ENCODE measurements around the gene METTL6.
"Not testable (repeated sequence)": the region's sequence is repeated elsewhere in the genome, so short reads cannot be mapped to it uniquely, and the experiment has no call there.

Gene METTL6

GRCh38 chr3:15433531-15433930 lies 6.2 kb upstream of the METTL6 start:
- Mint-ChIP-seq H3K4me1 (ENCODE audit: low read depth) (peaks cover 33% of the 10 kb centered on the region), H3K36me3 (ENCODE audit: low read depth) (peaks cover 87% of the 10 kb centered on the region), H3K4me3 (no peak overlapping the region), H3K27ac (no peak overlapping the region), H3K27me3 (no peaks in the 10 kb centered on the region), H3K9me3 (no peaks in the 10 kb centered on the region)
- no peak for DNase-seq

- no peaks in the 10 kb centered on the region for H3K27me3 Mint-ChIP-seq
- peaks cover 42% of the 10 kb centered on the region for H3K4me1 Mint-ChIP-seq (ENCODE audit: low read depth)
- H3K27ac Mint-ChIP-seq = peak overlapping the region; percentile 51
- H3K9me3 Mint-ChIP-seq = peaks cover 4% of the 10 kb centered on the region
- no peak for DNase-seq
- no peak overlapping the region for H3K4me3 Mint-ChIP-seq
- peaks cover 87% of the 10 kb centered on the region for H3K36me3 Mint-ChIP-seq (ENCODE audit: low read depth)
These were observed 4.0 kb upstream of the METTL6 start for GRCh38 chr3:15431256-15431837.

GRCh38 chr3:15430624-15431023 lies 3.3 kb upstream of the METTL6 start:
- Mint-ChIP-seq H3K27me3 (no peaks in the 10 kb centered on the region), H3K9me3 (peaks cover 4% of the 10 kb centered on the region), H3K27ac (peak overlapping the region; percentile 53), H3K4me3 (no peak overlapping the region), H3K4me1 (ENCODE audit: low read depth) (peaks cover 49% of the 10 kb centered on the region), H3K36me3 (ENCODE audit: low read depth) (peaks cover 87% of the 10 kb centered on the region)
- no peak for DNase-seq

GRCh38 chr3:15429080-15429479 lies 1.7 kb upstream of the METTL6 start:
- H3K27ac Mint-ChIP-seq = peak overlapping the region; percentile 98
- no peaks in the 10 kb centered on the region for H3K27me3 Mint-ChIP-seq
- DNase-seq = no peak
- peaks cover 85% of the 10 kb centered on the region for H3K36me3 Mint-ChIP-seq (ENCODE audit: low read depth)
- peaks cover 57% of the 10 kb centered on the region for H3K4me1 Mint-ChIP-seq (ENCODE audit: low read depth)
- H3K4me3 Mint-ChIP-seq = peak overlapping the region; percentile 88
- H3K9me3 Mint-ChIP-seq = peaks cover 4% of the 10 kb centered on the region

- Mint-ChIP-seq H3K36me3 (ENCODE audit: low read depth) (peaks cover 84% of the 10 kb centered on the region), H3K27ac (peak overlapping the region; percentile 98)
These were observed 1.2 kb upstream of the METTL6 start for GRCh38 chr3:15428539-15428938.

GRCh38 chr3:15427981-15428380 lies 637 bp upstream of the METTL6 start:
- Mint-ChIP-seq H3K9me3 (peaks cover 4% of the 10 kb centered on the region), H3K27me3 (no peaks in the 10 kb centered on the region), H3K36me3 (ENCODE audit: low read depth) (peaks cover 84% of the 10 kb centered on the region), H3K27ac (peak overlapping the region; percentile 98), H3K4me1 (ENCODE audit: low read depth) (peaks cover 54% of the 10 kb centered on the region), H3K4me3 (peak overlapping the region; percentile 88)
- DNase-seq = no peak

More at GRCh38 chr3:15428539-15428938, 1.2 kb upstream of the METTL6 start:
- peaks cover 56% of the 10 kb centered on the region for H3K4me1 Mint-ChIP-seq (ENCODE audit: low read depth)
- no peak for DNase-seq
- no peaks in the 10 kb centered on the region for H3K27me3 Mint-ChIP-seq
- peak overlapping the region; percentile 88 for H3K4me3 Mint-ChIP-seq
- H3K9me3 Mint-ChIP-seq = peaks cover 4% of the 10 kb centered on the region

- Mint-ChIP-seq H3K36me3 (ENCODE audit: low read depth) (peaks cover 87% of the 10 kb centered on the region), H3K4me1 (ENCODE audit: low read depth) (peaks cover 50% of the 10 kb centered on the region), H3K9me3 (peaks cover 4% of the 10 kb centered on the region), H3K4me3 (peak overlapping the region; percentile 88), H3K27ac (peak overlapping the region; percentile 98), H3K27me3 (no peaks in the 10 kb centered on the region)
- DNase-seq = no peak
These were observed 695 bp downstream of the METTL6 start for GRCh38 chr3:15426579-15427118.

- no peak overlapping the region for H3K27ac Mint-ChIP-seq
- H3K9me3 Mint-ChIP-seq = no peaks in the 10 kb centered on the region
- peaks cover 72% of the 10 kb centered on the region for H3K36me3 Mint-ChIP-seq (ENCODE audit: low read depth)
- DNase-seq = no peak
- H3K4me3 Mint-ChIP-seq = no peak overlapping the region
- H3K27me3 Mint-ChIP-seq = no peaks in the 10 kb centered on the region
- peaks cover 22% of the 10 kb centered on the region for H3K4me1 Mint-ChIP-seq (ENCODE audit: low read depth)
These were observed 6.5 kb downstream of the METTL6 start for GRCh38 chr3:15420871-15421270.

GRCh38 chr3:15410966-15411365 lies 16.4 kb downstream of the METTL6 start:
- not testable (repeated sequence) for H3K9me3 Mint-ChIP-seq; H3K4me3 Mint-ChIP-seq; H3K27me3 Mint-ChIP-seq; DNase-seq; H3K27ac Mint-ChIP-seq; H3K4me1 Mint-ChIP-seq (ENCODE audit: low read depth)
- H3K36me3 Mint-ChIP-seq (ENCODE audit: low read depth) = peaks cover 60% of the 10 kb centered on the region

- no peaks in the 10 kb centered on the region for H3K9me3 Mint-ChIP-seq
- peaks cover 49% of the 10 kb centered on the region for H3K36me3 Mint-ChIP-seq (ENCODE audit: low read depth)
- no peak for DNase-seq
- H3K4me3 Mint-ChIP-seq = no peak overlapping the region
- no peaks in the 10 kb centered on the region for H3K4me1 Mint-ChIP-seq (ENCODE audit: low read depth)
- H3K27ac Mint-ChIP-seq = no peak overlapping the region
- no peaks in the 10 kb centered on the region for H3K27me3 Mint-ChIP-seq
These were observed 17.6 kb downstream of the METTL6 start for GRCh38 chr3:15409774-15410173.

GRCh38 chr3:15409239-15409638 lies 18.1 kb downstream of the METTL6 start:
- Mint-ChIP-seq H3K9me3 (no peaks in the 10 kb centered on the region), H3K36me3 (ENCODE audit: low read depth) (peaks cover 43% of the 10 kb centered on the region), H3K27me3 (no peaks in the 10 kb centered on the region)

GRCh38 chr3:15405448-15406050 lies 21.8 kb downstream of the METTL6 start:
- no peak overlapping the region for H3K27ac Mint-ChIP-seq
- no peaks in the 10 kb centered on the region for H3K27me3 Mint-ChIP-seq
- H3K4me3 Mint-ChIP-seq = no peak overlapping the region
- H3K4me1 Mint-ChIP-seq (ENCODE audit: low read depth) = peaks cover 3% of the 10 kb centered on the region
- no peaks in the 10 kb centered on the region for H3K9me3 Mint-ChIP-seq
- H3K36me3 Mint-ChIP-seq (ENCODE audit: low read depth) = peaks cover 15% of the 10 kb centered on the region
- no peak for DNase-seq

More at GRCh38 chr3:15409239-15409638, 18.1 kb downstream of the METTL6 start:
- Mint-ChIP-seq H3K4me3 (no peak overlapping the region), H3K27ac (no peak overlapping the region), H3K4me1 (ENCODE audit: low read depth) (no peaks in the 10 kb centered on the region)
- DNase-seq = no peak

- H3K27ac Mint-ChIP-seq = no peak overlapping the region
- H3K4me3 Mint-ChIP-seq = no peak overlapping the region
- peaks cover 7% of the 10 kb centered on the region for H3K36me3 Mint-ChIP-seq (ENCODE audit: low read depth)
- no peaks in the 10 kb centered on the region for H3K9me3 Mint-ChIP-seq
- no peaks in the 10 kb centered on the region for H3K27me3 Mint-ChIP-seq
- DNase-seq = no peak
- peaks cover 10% of the 10 kb centered on the region for H3K4me1 Mint-ChIP-seq (ENCODE audit: low read depth)
These were observed 22.6 kb downstream of the METTL6 start for GRCh38 chr3:15404767-15405166.

- Mint-ChIP-seq H3K4me3 (no peak overlapping the region), H3K36me3 (ENCODE audit: low read depth) (no peaks in the 10 kb centered on the region), H3K4me1 (ENCODE audit: low read depth) (peaks cover 17% of the 10 kb centered on the region), H3K9me3 (no peaks in the 10 kb centered on the region), H3K27ac (no peak overlapping the region), H3K27me3 (no peaks in the 10 kb centered on the region)
- no peak for DNase-seq
These were observed 23.4 kb downstream of the METTL6 start for GRCh38 chr3:15403965-15404364.

GRCh38 chr3:15403495-15403894 lies 23.8 kb downstream of the METTL6 start:
- no peaks in the 10 kb centered on the region for H3K36me3 Mint-ChIP-seq (ENCODE audit: low read depth)
- H3K4me3 Mint-ChIP-seq = no peak overlapping the region
- peaks cover 17% of the 10 kb centered on the region for H3K4me1 Mint-ChIP-seq (ENCODE audit: low read depth)
- H3K27ac Mint-ChIP-seq = no peak overlapping the region
- H3K27me3 Mint-ChIP-seq = no peaks in the 10 kb centered on the region
- DNase-seq = no peak
- H3K9me3 Mint-ChIP-seq = no peaks in the 10 kb centered on the region
